Ovary (tissue), 3 donors: Measurements from ENCODE around the gene HOXA1.

Experiments used
- EP300 ChIP-seq: sonication (generic); formaldehyde crosslinking; IDR thresholded peaks from one replicate; pipeline ENCODE4 v1.6.1; 2017; ENCODE audit warnings: antibody characterized with exemption
- TF ChIP-seq, protein P1 (sequence below), 3 donors: fragments of 450-650 bp in 2 of 3; fragments of 200-600 bp in 1 of 3; IDR thresholded peaks; one replicate each; pipeline versions ENCODE4 v1.5.1 to v1.8.0; 2016 to 2022; ENCODE audit warnings: antibody characterized with exemption in 3 of 3, mild to moderate bottlenecking in 1 of 3
- donor health status: DM: no; HTN: no; CAD: no.

GRCh38 chr7:27107391-27108381 lies 11.9 kb upstream of the HOXA1 start:
- TF ChIP-seq, protein P1, sequence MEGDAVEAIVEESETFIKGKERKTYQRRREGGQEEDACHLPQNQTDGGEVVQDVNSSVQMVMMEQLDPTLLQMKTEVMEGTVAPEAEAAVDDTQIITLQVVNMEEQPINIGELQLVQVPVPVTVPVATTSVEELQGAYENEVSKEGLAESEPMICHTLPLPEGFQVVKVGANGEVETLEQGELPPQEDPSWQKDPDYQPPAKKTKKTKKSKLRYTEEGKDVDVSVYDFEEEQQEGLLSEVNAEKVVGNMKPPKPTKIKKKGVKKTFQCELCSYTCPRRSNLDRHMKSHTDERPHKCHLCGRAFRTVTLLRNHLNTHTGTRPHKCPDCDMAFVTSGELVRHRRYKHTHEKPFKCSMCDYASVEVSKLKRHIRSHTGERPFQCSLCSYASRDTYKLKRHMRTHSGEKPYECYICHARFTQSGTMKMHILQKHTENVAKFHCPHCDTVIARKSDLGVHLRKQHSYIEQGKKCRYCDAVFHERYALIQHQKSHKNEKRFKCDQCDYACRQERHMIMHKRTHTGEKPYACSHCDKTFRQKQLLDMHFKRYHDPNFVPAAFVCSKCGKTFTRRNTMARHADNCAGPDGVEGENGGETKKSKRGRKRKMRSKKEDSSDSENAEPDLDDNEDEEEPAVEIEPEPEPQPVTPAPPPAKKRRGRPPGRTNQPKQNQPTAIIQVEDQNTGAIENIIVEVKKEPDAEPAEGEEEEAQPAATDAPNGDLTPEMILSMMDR (IDR thresholded peaks at IDR 0.05): no peak
- TF ChIP-seq EP300: no peak
